PFSK-1 (cell line): Measurements from ENCODE around the gene SORBS1.

Experiments used
- FOXP2 ChIP-seq: optimal IDR thresholded peaks from 2 replicates; pipeline ENCODE3; 2011; ENCODE audit warnings: borderline replicate concordance, control low read depth, inconsistent platforms; ENCODE audit not compliant: insufficient read depth; ENCODE audit errors: extremely low read length, extremely low read depth
- POLR2AphosphoS5 ChIP-seq: IDR thresholded peaks from 2 replicates; pipeline ENCODE4 v1.6.1; 2012; ENCODE audit warnings: low read depth, mild to moderate bottlenecking, control low read depth, low read length, moderate library complexity
- REST ChIP-seq, 2 experiments: IDR thresholded peaks; 2 replicates each; pipeline versions ENCODE4 v1.6.1 to v1.8.0; 2011 to 2012; ENCODE audit warnings: low read depth in 2 of 2, low read length in 2 of 2, control low read depth in 1 of 2, inconsistent platforms in 1 of 2, mild to moderate bottlenecking in 1 of 2, moderate library complexity in 1 of 2; ENCODE audit not compliant: insufficient read depth in 1 of 2
- SIN3A ChIP-seq: IDR thresholded peaks from 2 replicates; pipeline ENCODE4 v1.6.1; 2012; ENCODE audit warnings: mild to moderate bottlenecking, low read length, moderate library complexity, borderline replicate concordance; ENCODE audit not compliant: insufficient read depth
- TAF1 ChIP-seq: IDR thresholded peaks from 2 replicates; pipeline ENCODE4 v1.6.1; 2012; ENCODE audit warnings: low read length, control low read depth, borderline replicate concordance; ENCODE audit not compliant: insufficient read depth

DNA sequence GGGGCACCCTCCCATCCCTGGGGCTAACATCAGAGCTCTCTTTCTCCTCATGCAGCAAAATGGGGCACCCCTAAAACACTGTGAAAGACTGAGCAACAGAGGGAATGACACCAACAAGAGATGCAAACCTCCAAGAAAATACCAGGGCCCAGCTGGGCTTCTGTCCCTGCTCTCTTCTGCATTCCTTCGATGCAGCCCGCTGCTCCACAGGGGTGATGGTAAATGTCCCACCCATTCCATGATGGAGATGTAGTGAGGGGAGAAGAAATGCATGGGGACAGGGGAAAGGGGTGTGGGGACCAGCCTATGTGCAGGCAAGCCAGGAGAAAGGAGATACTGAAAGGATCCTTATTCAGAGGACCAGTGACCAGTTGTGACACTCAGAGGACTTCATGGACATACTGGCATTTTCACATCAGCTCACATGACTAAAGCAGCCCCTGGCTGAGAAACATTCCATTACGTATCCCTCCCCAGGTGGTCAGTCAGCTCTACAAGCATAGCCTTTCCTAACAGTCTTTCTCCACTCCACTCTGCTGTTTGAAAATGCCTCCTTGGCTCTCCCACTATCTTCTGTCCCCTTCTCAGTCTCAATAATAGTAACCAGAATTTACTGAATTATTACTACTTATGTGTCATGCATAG lies 13.3 kb downstream of the SORBS1 start:
- TF ChIP-seq POLR2AphosphoS5 (no peak), SIN3A (no peak), REST (IDR thresholded peaks at IDR 0.05; ENCODE audit: insufficient read depth in 1 of 2, low read depth in 2 of 2, low read length in 2 of 2) (no peak), FOXP2 (no peak), TAF1 (no peak)
